ENCODE measurements around the gene IL1B. TPM values are rescaled to one million over a fixed set of nuclear protein-coding genes. Genes with fewer than 3 reads are reported as not detected.

The IL1B gene
- total RNA-seq, 2 donors from 2014 or later = not detected

DNA sequence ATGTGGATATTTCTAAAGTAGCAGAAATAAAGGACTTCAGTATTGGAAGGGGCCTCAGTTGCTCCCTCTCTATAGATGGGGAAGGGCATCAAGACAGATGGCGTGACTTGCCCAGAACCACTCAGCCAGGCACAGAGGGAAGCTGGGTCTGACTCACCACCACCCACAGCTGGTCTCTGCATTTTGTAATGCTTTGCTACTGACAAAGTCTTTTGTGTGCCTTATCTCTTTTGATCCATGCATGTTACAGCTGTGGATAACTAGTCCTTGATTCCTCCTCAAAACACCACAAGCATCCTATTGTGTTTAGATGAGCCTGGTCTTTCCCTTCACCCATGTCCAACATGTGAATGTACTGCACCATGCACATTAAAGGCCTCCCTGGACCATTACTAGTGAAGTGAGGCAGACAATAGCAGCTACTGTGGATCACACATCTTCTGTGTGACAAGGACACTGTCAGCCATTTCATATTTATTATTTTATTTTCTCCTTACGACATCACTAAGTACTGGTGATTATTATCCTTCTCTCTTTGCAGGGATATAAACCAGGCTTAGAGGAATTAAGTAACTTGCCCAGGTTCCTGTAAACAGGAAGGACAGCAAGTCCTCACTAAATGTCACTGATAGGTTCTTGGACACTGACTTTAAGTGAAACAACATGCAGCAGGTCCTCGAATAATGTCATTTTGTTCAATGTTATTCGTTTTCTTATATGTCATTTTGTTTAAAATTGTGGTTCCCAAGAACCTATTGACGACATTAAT is 44.8 kb upstream of the IL1B start:
- Histone ChIP-seq H3K27me3 (replicated peaks; ENCODE audit: insufficient read depth) (no peaks in the 10 kb centered on the region), H3K27ac (no peak overlapping the region), H3K9me3 (no peaks in the 10 kb centered on the region), H3K36me3 (no peaks in the 10 kb centered on the region), H3K4me1 (replicated peaks) (no peaks in the 10 kb centered on the region), H3K4me3 (no peak overlapping the region)
- TF ChIP-seq POLR2A (IDR thresholded peaks at IDR 0.05) = no peak
- no peak for TF ChIP-seq POLR2AphosphoS5 (IDR thresholded peaks at IDR 0.05)
- TF ChIP-seq CTCF (IDR thresholded peaks at IDR 0.05) = no peak
- 71% methylated on average over 5 of the region's 5 CpGs for WGBS
- intact Hi-C loops (cut with DNase I) = no loop called here
- no peak for DNase-seq (ENCODE audit: low spot score)

- H3K9me3 ChIP-seq = no peaks in the 10 kb centered on the region
- WGBS = 78% methylated on average over 7 of the region's 7 CpGs
- no peaks in the 10 kb centered on the region for H3K27me3 ChIP-seq (replicated peaks; ENCODE audit: insufficient read depth)
- no peaks in the 10 kb centered on the region for H3K4me1 ChIP-seq (replicated peaks)
- no peak for TF ChIP-seq POLR2A (IDR thresholded peaks at IDR 0.05)
- no peak for TF ChIP-seq CTCF (IDR thresholded peaks at IDR 0.05)
- no peak for TF ChIP-seq POLR2AphosphoS5 (IDR thresholded peaks at IDR 0.05)
- no peak for DNase-seq (ENCODE audit: low spot score)
- H3K27ac ChIP-seq = no peak overlapping the region
- intact Hi-C loops (cut with DNase I) = no loop called here
- no peaks in the 10 kb centered on the region for H3K36me3 ChIP-seq
- no peak overlapping the region for H3K4me3 ChIP-seq
Measured at GRCh38 chr2:112880696-112881095, 44.1 kb upstream of the IL1B start.

DNA sequence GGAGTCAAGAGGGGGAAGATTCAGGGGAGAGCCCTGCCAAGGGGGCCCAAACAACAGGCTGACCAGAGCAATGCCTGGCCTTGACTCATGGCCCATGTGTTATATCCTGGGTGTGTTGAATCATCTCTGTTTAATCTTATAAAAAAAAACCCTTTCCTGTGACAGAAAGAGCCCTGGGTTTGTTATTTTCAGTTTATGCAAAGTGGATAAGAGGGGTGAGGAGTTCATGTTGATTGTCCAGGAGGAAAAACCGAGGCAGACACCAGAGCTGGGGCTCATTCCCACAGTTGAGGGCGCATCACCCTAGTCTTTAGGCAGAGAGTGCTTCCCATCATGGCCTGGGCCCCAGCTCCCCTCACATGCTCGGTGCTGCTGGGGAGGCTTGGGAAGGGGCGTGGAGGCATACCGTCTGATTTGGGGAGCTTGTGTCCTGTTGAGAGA is 43.5 kb upstream of the IL1B start:
- H3K4me1 ChIP-seq (replicated peaks) = no peaks in the 10 kb centered on the region
- no peak for TF ChIP-seq CTCF (IDR thresholded peaks at IDR 0.05)
- no peak for TF ChIP-seq POLR2AphosphoS5 (IDR thresholded peaks at IDR 0.05)
- no peaks in the 10 kb centered on the region for H3K36me3 ChIP-seq
- no peak overlapping the region for H3K27ac ChIP-seq
- intact Hi-C loops (cut with DNase I) = no loop called here
- H3K27me3 ChIP-seq (replicated peaks; ENCODE audit: insufficient read depth) = no peaks in the 10 kb centered on the region
- no peak for DNase-seq (ENCODE audit: low spot score)
- H3K9me3 ChIP-seq = no peaks in the 10 kb centered on the region
- no peak overlapping the region for H3K4me3 ChIP-seq
- 91% methylated on average over 5 of the region's 5 CpGs for WGBS

DNA sequence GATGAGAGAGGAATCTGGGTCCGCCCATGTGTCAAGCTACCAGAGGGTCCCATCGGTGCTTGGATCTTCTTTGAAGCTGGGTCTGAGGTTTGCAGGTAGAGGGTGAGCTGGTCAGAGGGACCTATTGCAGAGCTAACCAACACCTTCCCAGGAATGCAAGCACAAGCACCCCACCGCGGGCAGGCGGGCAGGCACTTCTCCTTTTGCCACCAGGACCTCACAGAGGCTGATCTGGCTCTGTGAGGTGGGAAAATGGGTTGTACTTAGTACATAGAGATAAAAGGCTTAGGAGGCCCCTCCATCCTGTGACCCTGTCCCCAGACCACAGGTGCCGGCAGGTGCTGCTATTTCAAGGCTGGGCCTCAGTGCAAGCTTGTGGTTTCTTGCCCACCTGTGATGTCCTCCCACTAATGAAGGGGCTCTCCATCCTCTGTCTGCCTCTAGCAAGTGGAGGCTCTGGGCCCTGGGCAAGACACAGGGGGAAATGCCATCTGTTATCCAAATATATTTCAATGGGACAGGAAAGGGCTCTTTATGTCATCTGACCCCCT is 43.0 kb upstream of the IL1B start:
- Histone ChIP-seq H3K9me3 (no peaks in the 10 kb centered on the region), H3K27me3 (replicated peaks; ENCODE audit: insufficient read depth) (no peaks in the 10 kb centered on the region), H3K4me3 (no peak overlapping the region), H3K36me3 (no peaks in the 10 kb centered on the region), H3K27ac (no peak overlapping the region), H3K4me1 (replicated peaks) (no peaks in the 10 kb centered on the region)
- intact Hi-C loops (cut with DNase I) = no loop called here
- DNase-seq (ENCODE audit: low spot score) = no peak
- TF ChIP-seq CTCF (IDR thresholded peaks at IDR 0.05) (no peak), POLR2A (IDR thresholded peaks at IDR 0.05) (no peak), POLR2AphosphoS5 (IDR thresholded peaks at IDR 0.05) (no peak)
- WGBS = 93% methylated on average over 6 of the region's 6 CpGs

DNA sequence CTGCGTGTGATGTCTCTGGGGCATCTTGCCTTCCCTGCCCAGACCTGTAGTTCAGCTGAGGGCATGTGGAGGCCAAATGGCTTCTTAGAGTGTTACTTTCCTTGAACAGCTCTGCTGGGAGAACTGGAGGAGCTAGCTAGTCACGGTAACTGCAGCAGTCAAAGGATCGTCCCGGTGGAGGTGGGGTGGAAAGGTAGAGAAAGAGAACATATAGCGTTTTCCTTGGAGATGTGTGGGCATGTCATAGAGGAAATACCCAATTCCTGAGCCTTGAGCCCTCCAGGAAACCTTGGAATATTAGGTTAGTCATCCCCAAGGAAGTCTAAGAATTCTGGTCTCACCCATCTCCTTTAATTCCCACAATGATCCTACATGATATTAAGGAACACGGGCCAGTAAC is 40.8 kb upstream of the IL1B start:
- TF ChIP-seq POLR2AphosphoS5 (IDR thresholded peaks at IDR 0.05) = no peak
- no peak for TF ChIP-seq CTCF (IDR thresholded peaks at IDR 0.05)
- intact Hi-C loops (cut with DNase I) = no loop called here
- WGBS = 81% methylated on average over 6 of the region's 6 CpGs
- DNase-seq (ENCODE audit: low spot score) = no peak
- Histone ChIP-seq H3K27ac (no peak overlapping the region), H3K4me3 (no peak overlapping the region), H3K9me3 (no peaks in the 10 kb centered on the region), H3K27me3 (replicated peaks; ENCODE audit: insufficient read depth) (no peaks in the 10 kb centered on the region), H3K4me1 (replicated peaks) (no peaks in the 10 kb centered on the region), H3K36me3 (no peaks in the 10 kb centered on the region)
